HG02642 (cell line): ENCODE results near the gene GSKIP.
"Not testable (repeated sequence)": the region's sequence is repeated elsewhere in the genome, so short reads cannot be mapped to it uniquely, and the experiment has no call there.

Experiments
- ATAC-seq: cut with Tn5 transposase; IDR thresholded peaks from one replicate; pipeline ENCODE4 v1.9.1; 2021; ENCODE audit warnings: mild to moderate bottlenecking; ENCODE audit not compliant: unreplicated experiment, poor library complexity

Gene GSKIP

DNA sequence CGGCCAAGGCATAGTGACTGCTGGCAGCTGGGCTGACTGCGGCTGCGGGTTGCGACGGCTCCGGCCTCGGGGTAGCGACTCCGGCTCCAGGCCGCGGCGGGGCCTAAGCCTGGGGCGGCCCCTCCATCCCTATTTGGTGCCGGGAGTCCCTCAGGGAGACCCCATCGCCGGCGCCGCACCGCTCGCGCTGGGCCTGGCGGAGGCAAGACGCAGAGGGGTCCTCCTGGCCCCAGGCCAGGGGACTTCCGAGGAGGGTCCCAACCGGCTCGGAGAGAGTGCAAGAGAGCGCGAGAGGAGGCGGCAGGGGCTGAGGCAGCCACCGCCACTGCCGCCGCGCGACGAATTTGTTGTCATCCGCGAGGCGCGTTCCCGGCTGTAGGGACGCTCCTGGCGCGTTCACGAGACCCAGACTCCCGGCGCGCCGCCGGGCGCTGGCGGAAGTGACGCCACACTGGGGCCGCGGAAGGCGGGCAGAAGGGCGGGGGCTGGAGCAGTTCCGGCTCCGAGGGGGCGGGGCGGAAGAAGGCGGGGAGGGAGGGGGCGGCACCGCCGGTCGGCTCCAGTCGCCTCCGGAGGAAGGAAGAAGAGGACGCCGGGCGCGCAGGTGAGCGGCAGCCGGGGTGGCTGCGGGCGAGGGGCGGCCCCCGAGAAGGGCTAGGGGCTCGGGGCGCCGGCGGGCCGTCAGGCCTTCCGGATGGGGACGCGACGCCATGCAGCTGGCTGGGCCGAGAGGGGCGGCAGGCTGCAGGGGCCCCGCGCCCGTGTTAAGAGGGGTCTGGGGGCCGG is at the start of gene GSKIP, which contains the start of gene ATG2B:
Gene GSKIP, plus strand, starts transcription at position 562 of the 786 bp plus-strand sequence. CDS start 18,722 bp downstream, outside the sequence.
Gene ATG2B, minus strand, starts transcription at position 377 of the 786 bp plus-strand sequence. Its CDS starts 365 bp downstream, at position 12.
- peak; percentile 77 for ATAC-seq

DNA sequence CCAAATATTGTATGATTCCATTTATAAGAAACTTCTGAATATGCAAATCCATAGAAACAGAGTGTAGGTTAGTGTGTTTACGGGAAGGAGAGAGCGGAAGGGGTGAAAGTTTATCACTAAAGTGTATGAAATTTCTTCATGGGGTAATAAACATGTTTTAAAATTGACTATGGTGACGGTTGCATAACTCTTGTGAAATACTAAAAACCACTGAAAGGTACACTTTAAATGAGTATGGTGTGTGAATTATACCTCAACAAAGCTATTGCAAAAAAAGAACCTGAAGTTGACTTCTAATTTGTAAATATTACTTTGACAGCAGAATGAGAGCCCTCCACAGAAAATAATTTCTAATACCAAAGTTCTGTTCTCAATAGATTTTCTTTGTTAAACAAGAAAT is 47.2 kb upstream of the GSKIP start:
- no peak for ATAC-seq

- no peak for ATAC-seq
Measured at GRCh38 chr14:96318836-96319235, 44.5 kb upstream of the GSKIP start.

DNA sequence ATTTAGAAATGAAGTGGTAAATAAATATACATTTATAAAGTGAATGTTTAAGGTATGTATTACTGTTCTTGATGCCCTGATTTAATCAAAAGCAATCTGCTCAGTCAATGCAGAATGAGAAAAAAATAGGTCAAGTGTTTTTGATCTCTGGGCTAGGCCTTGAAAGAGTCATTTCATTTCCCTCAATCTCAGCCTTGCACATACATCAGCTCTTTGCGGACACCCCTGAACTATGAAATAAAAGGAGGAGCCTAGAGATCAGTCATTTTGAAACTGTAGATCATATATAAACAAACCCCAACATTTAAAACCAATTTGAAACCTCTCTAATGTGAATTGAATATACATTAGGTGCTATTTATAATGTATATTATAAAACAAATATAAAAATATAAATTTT is 42.7 kb upstream of the GSKIP start:
- no peak for ATAC-seq

DNA sequence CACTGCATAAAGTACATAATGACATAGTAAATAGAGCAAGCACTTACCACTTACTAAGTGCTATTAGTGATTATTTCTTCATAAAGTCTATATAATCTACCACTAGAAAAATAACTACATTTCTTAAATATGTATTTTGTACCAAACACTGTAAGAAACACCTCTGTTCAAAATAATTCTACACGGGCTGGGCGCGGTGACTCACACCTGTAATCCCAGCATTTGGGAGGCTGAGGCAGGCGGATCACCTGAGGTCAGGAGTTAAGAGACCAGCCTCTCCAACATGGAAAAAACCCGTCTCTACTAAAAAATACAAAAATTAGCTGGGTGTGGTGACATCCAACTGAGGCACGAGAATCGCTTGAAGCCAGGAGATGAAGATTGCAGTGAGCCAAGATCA is 39.1 kb upstream of the GSKIP start:
- no peak for ATAC-seq

- no peak for ATAC-seq
Measured at GRCh38 chr14:96338551-96338950, 24.8 kb upstream of the GSKIP start.

DNA sequence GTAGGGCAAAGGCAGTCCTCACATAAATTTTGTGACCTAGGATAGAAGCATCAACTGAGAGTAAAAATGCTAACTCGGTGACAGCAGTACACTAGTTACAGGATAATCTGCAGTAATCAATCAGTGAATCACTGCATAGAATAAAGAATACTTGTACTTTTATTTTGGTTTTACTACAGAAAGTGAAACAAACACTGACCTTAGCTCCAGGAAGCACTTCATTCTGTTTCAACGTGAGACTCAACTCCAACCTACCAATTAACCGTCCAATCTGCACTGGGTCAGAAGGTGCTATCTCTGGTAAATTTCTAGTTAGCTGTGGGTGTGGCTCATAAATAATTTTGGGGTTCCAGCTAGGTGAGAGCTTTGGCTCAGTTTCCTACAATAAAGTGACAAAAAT is 22.0 kb upstream of the GSKIP start:
- ATAC-seq, result no peak

GRCh38 chr14:96345669-96346068 is 17.7 kb upstream of the GSKIP start:
- ATAC-seq, result no peak

DNA sequence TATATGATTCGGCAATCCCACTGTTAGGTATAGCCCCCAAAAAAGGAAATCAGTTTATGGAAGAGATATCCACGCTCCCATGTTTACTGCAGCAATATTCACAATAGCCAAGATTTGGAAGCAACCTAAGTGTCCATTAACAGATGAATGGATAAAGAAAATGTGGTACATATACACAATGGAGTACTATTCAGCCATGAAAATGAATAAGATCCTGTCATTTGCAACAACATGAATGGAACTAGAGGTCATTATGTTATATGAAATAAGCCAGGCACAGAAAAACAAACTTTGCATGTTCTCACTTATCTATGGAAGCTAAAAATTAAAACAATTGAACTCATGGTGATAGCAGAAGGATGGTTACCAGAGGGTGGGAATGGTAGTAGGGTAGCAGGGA is 15.4 kb upstream of the GSKIP start:
- not testable (repeated sequence) for ATAC-seq

- no peak for ATAC-seq
Measured at GRCh38 chr14:96349286-96350075, 13.8 kb upstream of the GSKIP start.

- no peak for ATAC-seq
Measured at GRCh38 chr14:96351986-96352385, 11.3 kb upstream of the GSKIP start.

GRCh38 chr14:96352708-96353107 is 10.6 kb upstream of the GSKIP start:
- ATAC-seq, result no peak

GRCh38 chr14:96354246-96354645 is 9.1 kb upstream of the GSKIP start:
- no peak for ATAC-seq

GRCh38 chr14:96357216-96357615 is 6.1 kb upstream of the GSKIP start:
- no peak for ATAC-seq

- no peak for ATAC-seq
Measured at GRCh38 chr14:96359959-96360358, 3.4 kb upstream of the GSKIP start.

- peak; percentile 16 for ATAC-seq
Measured at GRCh38 chr14:96362071-96362964, 1.0 kb upstream of the GSKIP start.

- ATAC-seq, result peak; percentile 19
Measured at GRCh38 chr14:96363751-96364336, 518 bp downstream of the GSKIP start.

DNA sequence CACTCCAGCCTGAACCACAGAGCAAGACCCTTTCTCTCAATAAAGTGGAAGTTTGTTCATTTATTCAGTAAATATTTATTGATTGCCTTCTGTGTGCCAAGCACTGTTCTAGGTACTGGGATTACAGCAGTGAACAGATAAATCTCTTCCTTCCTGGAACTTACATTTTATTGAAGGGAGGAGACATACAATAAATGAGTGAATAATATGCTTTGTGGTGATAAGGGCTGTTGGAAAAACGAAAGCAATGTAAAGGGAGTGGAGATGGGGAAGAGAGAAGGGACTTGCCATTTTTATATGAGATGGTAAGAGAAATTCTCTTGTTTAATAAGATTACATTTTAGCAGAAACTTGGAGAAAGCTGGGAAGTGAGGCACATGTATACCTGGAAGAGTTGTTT is 1.6 kb downstream of the GSKIP start:
- ATAC-seq, result no peak

- no peak for ATAC-seq
Measured at GRCh38 chr14:96368534-96368933, 5.2 kb downstream of the GSKIP start.

DNA sequence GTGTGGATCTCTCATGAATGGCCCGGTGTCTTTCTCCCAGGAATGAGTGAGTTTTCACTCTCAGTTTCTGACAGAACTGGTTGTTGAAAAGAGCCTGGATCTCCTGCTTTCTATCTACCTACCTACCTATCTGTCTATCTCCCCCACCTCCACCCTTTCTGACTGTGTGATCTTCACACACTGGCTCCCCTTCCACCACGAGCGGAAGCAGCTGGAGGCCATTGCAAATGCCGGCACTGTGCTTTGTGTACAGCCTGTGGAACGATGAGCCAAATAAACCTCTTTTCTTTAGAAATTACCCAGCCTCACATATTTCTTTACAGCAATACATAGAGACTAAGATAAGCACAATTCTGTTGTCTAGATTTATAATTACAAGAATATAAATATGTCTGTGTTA is 7.2 kb downstream of the GSKIP start:
- ATAC-seq, result no peak
